GM19395 (cell line): Measurements from ENCODE around the gene ZCCHC3.

Experiments
- ATAC-seq: cut with Tn5 transposase; IDR thresholded peaks from one replicate; pipeline ENCODE4 v1.9.1; 2021; ENCODE audit warnings: mild to moderate bottlenecking, moderate library complexity; ENCODE audit not compliant: unreplicated experiment

ZCCHC3 gene

GRCh38 chr20:278607-279571 lies 18.5 kb upstream of the ZCCHC3 start:
- no peak for ATAC-seq

GRCh38 chr20:284172-284571 lies 13.2 kb upstream of the ZCCHC3 start:
- ATAC-seq = no peak

- no peak for ATAC-seq
Observed at GRCh38 chr20:286508-286907, 10.9 kb upstream of the ZCCHC3 start.

- no peak for ATAC-seq
Observed at GRCh38 chr20:288956-289692, 8.2 kb upstream of the ZCCHC3 start.

- no peak for ATAC-seq
Observed at GRCh38 chr20:289693-290083, 7.7 kb upstream of the ZCCHC3 start.

GRCh38 chr20:290084-290831 lies 7.1 kb upstream of the ZCCHC3 start, which contains the start of gene C20orf96:
TSS of gene C20orf96 (minus strand) at chr20:290750. CDS start at chr20:290610, 140 bp downstream.
- peak; percentile 86 for ATAC-seq

GRCh38 chr20:294602-295001 lies 2.8 kb upstream of the ZCCHC3 start:
- ATAC-seq = no peak

- ATAC-seq = no peak
Observed at GRCh38 chr20:295804-296203, 1.6 kb upstream of the ZCCHC3 start.

GRCh38 chr20:297925-298775 lies 780 bp downstream of the ZCCHC3 start:
- ATAC-seq = peak; percentile 26

- ATAC-seq = no peak
Observed at GRCh38 chr20:298776-299391, 1.5 kb downstream of the ZCCHC3 start.

- ATAC-seq = no peak
Observed at GRCh38 chr20:300345-300990, 3.1 kb downstream of the ZCCHC3 start.

GRCh38 chr20:301886-302848 lies 4.8 kb downstream of the ZCCHC3 start:
- no peak for ATAC-seq

- ATAC-seq = no peak
Observed at GRCh38 chr20:305745-306144, 8.4 kb downstream of the ZCCHC3 start.

GRCh38 chr20:308427-309038 lies 11.2 kb downstream of the ZCCHC3 start:
- ATAC-seq = no peak

- ATAC-seq = no peak
Observed at GRCh38 chr20:309306-309840, 12.0 kb downstream of the ZCCHC3 start.

GRCh38 chr20:309841-310644 lies 12.7 kb downstream of the ZCCHC3 start:
- ATAC-seq = peak; percentile 99

- no peak for ATAC-seq
Observed at GRCh38 chr20:310645-311044, 13.3 kb downstream of the ZCCHC3 start.
